Ishikawa (cell line): ENCODE measurements around the gene SMPD3.

ENCODE experiments used
- CEBPB ChIP-seq: IDR thresholded peaks from 2 replicates; pipeline ENCODE4 v1.6.1; 2012
- CREB1 ChIP-seq: IDR thresholded peaks from 2 replicates; pipeline ENCODE4 v1.6.1; 2012; ENCODE audit warnings: low read depth
- EGR1 ChIP-seq: IDR thresholded peaks from 2 replicates; pipeline ENCODE4 v1.6.1; 2012
- EP300 ChIP-seq: IDR thresholded peaks from 2 replicates; pipeline ENCODE4 v1.6.1; 2012; ENCODE audit warnings: borderline replicate concordance
- FOXM1 ChIP-seq: IDR thresholded peaks from 2 replicates; pipeline ENCODE4 v1.6.1; 2012; ENCODE audit warnings: low read depth, borderline replicate concordance
- MAX ChIP-seq: IDR thresholded peaks from 2 replicates; pipeline ENCODE4 v1.6.1; 2012
- NFIC ChIP-seq: IDR thresholded peaks from 2 replicates; pipeline ENCODE4 v1.6.1; 2012
- RAD21 ChIP-seq: IDR thresholded peaks from 2 replicates; pipeline ENCODE4 v1.6.1; 2012; ENCODE audit warnings: low read depth
- REST ChIP-seq: IDR thresholded peaks from 2 replicates; pipeline ENCODE4 v1.6.1; 2012; ENCODE audit warnings: low read depth, mild to moderate bottlenecking
- TAF1 ChIP-seq: IDR thresholded peaks from 2 replicates; pipeline ENCODE4 v1.6.1; 2012; ENCODE audit warnings: low read depth, mild to moderate bottlenecking
- TCF12 ChIP-seq: IDR thresholded peaks from 2 replicates; pipeline ENCODE4 v1.6.1; 2012; ENCODE audit warnings: low read depth
- TEAD4 ChIP-seq: IDR thresholded peaks from 2 replicates; pipeline ENCODE4 v1.6.1; 2012
- USF1 ChIP-seq: IDR thresholded peaks from 2 replicates; pipeline ENCODE4 v1.6.1; 2012
- YY1 ChIP-seq: IDR thresholded peaks from 2 replicates; pipeline ENCODE4 v1.6.1; 2012; ENCODE audit warnings: low read depth
- ZBTB7A ChIP-seq: IDR thresholded peaks from 2 replicates; pipeline ENCODE4 v1.6.1; 2012; ENCODE audit warnings: low read depth

The SMPD3 gene

GRCh38 chr16:68444056-68444657 lies 4.2 kb downstream of the SMPD3 start:
- no peak for TF ChIP-seq TAF1
- peak; percentile 32; the same call in 1 of the 2 replicates for TF ChIP-seq RAD21
- no peak for TF ChIP-seq CEBPB
- peak; percentile 98 for TF ChIP-seq REST

- peak; percentile 46 for TF ChIP-seq RAD21
- TF ChIP-seq YY1, result no peak
- TF ChIP-seq EGR1, result no peak
These were observed 11.7 kb downstream of the SMPD3 start for GRCh38 chr16:68436581-68436980.

DNA sequence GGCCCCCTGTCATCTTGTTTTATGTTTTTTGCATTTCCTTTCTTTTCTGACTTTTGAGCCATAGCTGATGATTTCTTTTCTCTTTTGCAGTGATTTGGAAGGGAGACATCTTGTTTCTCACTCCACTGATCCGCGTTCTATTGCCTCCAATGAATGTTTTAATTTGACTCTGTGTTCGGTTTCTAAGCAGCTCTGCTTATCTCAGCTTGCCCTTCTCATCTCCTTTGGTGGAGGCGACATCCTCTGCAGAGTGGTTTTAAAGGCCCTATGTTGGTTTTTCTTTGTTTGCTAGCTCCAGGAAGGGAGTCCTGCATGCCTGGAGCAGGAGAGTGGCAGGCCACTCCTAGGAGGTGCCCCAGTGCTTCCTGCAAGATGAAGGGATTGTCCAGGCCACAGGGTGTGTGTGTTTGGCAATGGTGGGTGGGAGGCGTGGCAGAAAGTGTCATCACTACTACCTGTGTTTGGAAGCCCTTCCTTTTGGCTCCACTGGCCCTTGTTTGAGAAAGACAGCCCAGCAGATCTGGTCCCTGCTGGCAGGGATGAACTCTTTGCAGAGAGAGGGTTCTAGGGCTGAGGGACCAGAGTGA lies 13.6 kb downstream of the SMPD3 start:
- TF ChIP-seq MAX (no peak), TEAD4 (no peak), REST (no peak), YY1 (no peak), ZBTB7A (no peak), RAD21 (no peak), EGR1 (no peak)

GRCh38 chr16:68433316-68433715 lies 15.0 kb downstream of the SMPD3 start:
- no peak for TF ChIP-seq FOXM1
- TF ChIP-seq TAF1, result no peak
- no peak for TF ChIP-seq EGR1
- no peak for TF ChIP-seq CEBPB
- no peak for TF ChIP-seq EP300
- TF ChIP-seq USF1, result no peak
- no peak for TF ChIP-seq RAD21
- no peak for TF ChIP-seq TEAD4
- TF ChIP-seq NFIC, result no peak
- TF ChIP-seq YY1, result no peak
- TF ChIP-seq CREB1, result no peak
- TF ChIP-seq TCF12, result no peak
- TF ChIP-seq ZBTB7A, result no peak
- no peak for TF ChIP-seq REST
- no peak for TF ChIP-seq MAX

DNA sequence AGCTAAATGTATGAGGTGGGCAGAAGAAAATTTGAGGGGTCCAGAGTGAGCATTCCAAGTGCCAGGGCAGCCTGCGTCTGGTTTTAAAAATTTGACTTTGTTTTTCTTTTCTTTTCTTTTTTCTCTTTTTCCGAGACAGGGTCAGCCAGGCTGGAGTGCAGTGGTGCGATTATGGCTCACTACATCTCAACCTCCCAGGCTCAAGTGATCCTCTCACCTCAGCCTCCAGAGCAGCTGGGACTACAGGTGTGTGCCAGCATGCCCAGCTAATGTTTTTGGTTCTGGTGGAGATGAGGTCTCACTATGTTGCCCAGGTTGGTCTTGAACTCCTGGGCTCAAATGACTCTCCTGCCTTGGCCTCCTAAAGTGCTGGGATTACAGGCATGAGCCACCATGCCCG lies 15.6 kb downstream of the SMPD3 start:
- TF ChIP-seq CREB1, result no peak
- no peak for TF ChIP-seq ZBTB7A
- TF ChIP-seq REST, result no peak
- TF ChIP-seq NFIC, result no peak
- TF ChIP-seq EP300, result no peak
- no peak for TF ChIP-seq YY1
